HG03432 (cell line): ENCODE results near the gene GBP3.
"Not testable (repeated sequence)": the region's sequence is repeated elsewhere in the genome, so short reads cannot be mapped to it uniquely, and the experiment has no call there.

ENCODE experiments used
- ATAC-seq: cut with Tn5 transposase; IDR thresholded peaks from one replicate; pipeline ENCODE4 v1.9.1; 2021; ENCODE audit warnings: mild to moderate bottlenecking, moderate library complexity; ENCODE audit not compliant: unreplicated experiment

GBP3 gene

DNA sequence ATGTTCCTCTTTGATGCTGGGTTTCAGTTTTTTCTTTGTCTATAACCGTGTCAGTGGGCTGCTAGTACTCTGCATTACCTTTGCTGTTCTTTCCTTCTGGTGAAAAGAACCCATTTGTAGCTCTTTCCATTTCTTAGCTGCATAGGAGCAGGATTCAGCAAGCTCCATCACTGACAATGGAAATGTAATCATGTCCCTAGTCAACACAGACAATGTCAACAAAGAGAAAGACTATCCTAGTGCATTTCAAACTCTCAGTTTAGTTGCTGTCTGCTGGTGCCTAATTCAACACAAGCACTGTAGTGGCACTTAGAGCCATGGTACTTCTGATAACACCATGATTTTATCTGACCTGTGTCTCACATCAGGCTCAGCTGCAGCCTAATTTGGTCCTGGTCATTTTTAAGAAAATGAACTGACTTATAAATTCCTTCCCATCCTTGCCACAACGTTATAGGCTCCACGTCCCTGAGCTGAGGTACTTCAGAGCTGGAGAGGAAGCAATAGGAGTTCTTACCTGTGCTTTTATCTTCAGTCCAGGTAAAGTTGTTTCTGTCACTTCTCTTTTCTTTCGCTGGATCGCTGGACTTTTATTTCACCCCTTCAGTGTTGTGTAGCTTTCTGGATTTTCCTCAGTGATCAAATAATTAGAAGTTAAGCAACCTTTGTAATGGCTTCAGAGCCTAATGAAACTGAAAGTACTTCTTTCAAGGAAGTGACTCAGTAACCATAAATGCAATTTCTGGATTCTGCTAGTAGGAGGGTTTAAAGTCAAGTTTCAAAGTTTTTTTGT is at the start of gene GBP3:
TSS of gene GBP3 (minus strand) at position 700 of the 793 bp plus-strand sequence. CDS start 2,145 bp downstream, outside the sequence.
- ATAC-seq = peak; percentile 88

- no peak for ATAC-seq
These were observed 47.8 kb upstream of the GBP3 start for GRCh38 chr1:89070509-89070908.

DNA sequence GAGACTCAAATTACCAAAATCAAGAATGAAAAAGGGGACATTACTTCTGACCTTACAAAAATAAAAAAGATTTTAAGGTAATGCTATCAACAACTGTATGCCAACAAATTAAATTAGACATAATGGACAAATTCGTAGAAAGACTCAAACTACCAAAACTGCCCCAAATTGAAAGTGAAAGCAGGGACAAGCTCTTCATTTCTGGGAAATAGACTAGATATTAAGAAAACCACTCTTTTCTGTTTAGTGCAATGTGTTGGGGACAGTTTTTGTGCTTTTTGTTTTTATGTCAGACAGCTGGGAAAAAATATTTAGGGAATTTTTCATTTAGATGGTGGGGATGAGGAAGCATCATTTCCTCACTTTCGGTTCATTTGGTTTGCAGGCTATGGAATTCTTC is 47.3 kb upstream of the GBP3 start:
- no peak for ATAC-seq

DNA sequence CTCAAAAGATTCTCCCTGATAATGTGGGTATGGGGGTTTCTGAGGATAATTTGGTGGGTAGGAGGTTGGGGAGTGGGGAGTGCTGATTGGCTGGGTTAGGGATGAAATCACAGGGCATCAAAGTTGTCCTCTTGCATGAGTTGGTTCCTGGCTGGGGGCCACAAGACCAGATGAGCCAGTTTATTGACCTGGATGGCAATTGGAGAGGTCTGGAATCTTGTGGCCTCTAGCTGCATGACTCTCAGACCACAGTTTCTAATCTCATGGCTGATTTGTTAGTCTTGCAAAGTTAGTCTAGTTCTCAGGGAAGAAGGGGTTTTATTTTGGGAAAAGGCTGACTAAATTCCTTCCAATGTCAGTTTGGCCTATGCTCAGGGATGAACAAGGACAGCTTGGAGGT is 45.6 kb upstream of the GBP3 start:
- ATAC-seq = no peak

GRCh38 chr1:89065079-89065868 is 42.6 kb upstream of the GBP3 start, which contains the start of gene GBP1:
TSS of gene GBP1 (minus strand) at chr1:89065208. CDS start at chr1:89063234, 1,974 bp downstream.
- peak; percentile 78 for ATAC-seq

DNA sequence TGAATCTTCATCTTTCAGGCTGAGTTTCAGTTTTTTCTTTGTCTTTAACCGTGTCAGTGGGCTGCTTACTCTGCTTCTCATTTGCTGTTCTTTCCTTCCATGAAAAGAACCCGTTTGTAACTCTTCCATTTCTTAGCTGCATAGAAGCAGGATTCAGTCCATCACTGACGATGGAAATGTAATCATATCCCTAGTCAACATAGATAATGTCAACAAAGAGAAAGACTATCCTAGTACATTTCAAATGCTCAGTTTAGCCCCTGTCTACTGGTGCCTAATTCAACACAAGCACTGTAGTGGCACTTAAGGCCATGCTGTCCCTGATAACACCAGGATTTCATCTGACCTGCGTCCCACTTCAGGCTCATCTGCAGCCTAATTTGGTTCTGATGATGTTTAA is 42.0 kb upstream of the GBP3 start:
- peak; percentile 47 for ATAC-seq

DNA sequence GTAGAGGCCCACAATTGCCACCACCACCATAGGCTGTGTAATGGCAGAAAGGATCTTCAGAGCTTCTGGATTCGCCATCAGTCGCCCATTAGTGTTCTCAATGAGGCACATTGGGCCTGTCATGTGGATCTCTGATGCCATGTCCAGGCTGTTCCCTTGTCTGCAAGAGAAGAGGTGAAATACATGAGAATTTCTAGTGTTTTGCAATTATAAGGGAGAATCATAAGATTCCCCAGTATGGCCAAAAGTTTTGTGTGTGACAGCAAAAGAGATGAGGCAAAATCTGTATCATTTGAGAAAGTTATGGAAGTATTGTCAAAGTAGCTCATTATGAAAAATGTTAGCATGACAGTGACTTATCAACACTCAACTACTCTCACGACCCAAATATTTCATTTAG is 40.4 kb upstream of the GBP3 start:
- no peak for ATAC-seq

- ATAC-seq = no peak
These were observed 37.4 kb upstream of the GBP3 start for GRCh38 chr1:89060091-89060490.

DNA sequence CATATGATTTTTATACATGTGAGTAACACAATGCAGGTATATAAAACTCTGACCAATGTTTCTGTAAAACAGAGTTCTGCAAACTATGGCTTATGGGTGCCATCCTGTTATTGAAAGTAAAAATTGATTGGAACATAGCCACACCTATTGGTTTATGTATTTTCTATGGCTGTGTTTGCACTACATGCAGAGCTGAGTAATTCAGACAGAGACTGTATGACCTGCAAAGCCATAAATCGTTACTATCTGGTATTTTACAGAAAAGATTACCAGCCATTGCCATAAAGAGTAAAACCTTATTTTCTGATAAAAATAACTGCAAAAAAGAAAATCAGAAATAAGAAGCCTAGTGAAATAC is 29.3 kb upstream of the GBP3 start:
- ATAC-seq = no peak

GRCh38 chr1:89051300-89051954 is 28.8 kb upstream of the GBP3 start:
- ATAC-seq = no peak

DNA sequence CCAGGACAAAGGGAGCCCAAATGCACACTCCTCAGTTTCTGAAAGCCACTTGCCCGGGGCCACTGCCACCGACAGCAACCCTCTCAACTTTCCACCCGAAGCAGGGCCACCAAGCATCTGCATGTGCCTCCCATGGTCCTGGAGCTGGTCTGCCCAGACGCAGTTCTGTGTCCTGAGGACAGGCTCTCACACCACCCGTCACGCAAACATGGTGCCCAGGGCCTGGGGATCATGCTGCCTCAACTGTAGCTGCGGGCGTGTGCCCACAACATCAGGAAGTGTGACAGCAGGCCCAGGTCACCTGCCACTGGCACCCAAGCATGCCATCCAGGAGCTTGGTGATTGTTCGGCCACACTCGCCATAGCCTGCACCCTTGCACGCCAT is 28.0 kb upstream of the GBP3 start:
- ATAC-seq = no peak

DNA sequence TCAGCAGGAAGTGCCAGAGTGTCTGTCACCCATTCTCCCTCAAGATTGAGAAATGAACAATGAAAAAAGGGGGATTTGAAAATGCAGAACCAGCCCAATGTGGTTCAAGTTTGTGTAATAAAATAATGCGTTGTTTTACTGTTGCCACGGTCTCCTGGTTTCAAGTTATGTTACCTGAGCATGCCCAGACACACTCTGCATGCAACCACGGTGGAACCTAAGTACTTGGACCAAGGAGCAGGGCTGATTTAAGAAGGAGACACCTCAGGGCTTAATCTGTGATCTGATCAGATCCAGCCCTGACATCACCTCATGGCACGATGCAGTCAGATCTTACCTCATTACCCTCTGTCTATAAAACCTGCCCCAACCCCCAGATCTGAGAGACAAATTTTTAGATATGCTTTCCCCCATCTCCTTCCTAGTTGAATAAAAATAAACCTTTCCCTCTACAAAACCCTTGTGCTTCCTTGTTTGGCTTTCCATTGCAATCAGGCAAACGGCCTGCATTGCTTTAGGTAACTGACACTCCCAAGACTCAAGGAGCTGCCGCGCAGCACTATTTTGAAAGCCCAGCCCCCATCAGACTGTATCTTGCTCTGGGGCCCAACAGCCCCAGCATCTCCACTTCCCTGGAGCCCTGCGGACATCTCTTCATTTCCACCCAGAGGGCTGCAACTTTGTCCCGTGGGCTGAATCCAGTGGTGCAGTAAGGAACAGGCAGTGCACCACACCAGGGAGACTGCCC is 27.4 kb upstream of the GBP3 start:
- not testable (repeated sequence) for ATAC-seq

- not testable (repeated sequence) for ATAC-seq
These were observed 26.5 kb upstream of the GBP3 start for GRCh38 chr1:89049187-89049586.

DNA sequence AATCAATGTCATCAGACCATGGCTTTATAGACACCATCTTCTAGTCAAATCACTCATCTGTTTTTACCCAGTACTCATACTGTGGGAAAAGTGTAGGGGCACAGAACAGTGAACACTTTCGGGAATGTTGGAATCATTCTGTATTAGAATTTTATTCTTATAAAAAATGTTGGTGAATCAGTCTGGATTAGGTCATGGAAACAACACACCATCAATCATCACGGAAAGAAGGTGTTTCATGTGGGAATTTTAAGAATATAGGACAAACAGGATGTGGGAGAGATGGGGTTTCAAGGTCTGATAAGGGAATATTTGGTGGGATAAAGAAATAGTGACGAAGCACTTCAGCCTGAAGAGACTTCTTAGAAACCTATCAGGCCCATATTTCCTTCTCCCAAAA is 25.1 kb upstream of the GBP3 start:
- ATAC-seq = no peak

- ATAC-seq = peak; percentile 78
These were observed 23.9 kb upstream of the GBP3 start for GRCh38 chr1:89046318-89047183.

GRCh38 chr1:89044970-89045721 is 22.5 kb upstream of the GBP3 start:
- ATAC-seq = no peak

DNA sequence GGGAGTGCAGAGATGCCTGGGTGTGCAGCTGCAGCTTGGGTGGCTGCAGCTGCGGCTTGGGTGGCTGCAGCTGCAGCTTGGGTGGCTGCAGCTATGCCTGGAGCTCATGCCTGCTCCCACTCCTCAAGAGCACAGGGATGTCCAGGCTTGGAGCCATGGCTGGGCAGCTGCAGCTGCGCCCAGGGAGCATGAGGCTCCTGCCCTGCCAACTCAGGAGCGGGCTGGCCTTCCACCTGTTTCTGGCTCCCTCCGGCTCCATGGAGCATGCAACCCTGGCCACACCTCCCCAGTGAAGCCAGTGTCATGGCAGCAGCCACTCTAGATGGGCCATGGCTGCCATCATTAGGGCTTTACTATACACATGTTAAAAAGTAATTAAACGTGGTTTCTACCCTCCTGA is 21.3 kb upstream of the GBP3 start:
- no peak for ATAC-seq

DNA sequence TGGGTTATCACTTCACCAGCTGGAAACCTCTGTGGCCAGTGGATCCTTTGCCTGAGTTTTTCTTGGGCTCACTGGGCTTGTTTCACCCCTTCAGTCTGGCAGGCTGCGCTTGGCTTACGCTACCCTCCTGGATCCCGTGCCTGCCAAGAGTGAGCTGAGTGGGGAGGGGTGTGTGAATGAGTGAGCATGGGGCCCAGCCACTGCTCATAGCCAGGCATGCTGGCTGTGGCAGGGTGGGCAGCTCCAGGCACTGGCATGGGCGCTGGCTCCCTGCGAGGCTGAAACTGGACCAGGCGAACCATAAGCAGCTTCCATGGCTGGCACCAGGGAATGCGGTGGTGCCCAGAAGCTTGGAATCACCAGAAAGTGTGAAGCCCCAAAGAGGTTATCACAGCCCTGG is 19.8 kb upstream of the GBP3 start:
- ATAC-seq = no peak

DNA sequence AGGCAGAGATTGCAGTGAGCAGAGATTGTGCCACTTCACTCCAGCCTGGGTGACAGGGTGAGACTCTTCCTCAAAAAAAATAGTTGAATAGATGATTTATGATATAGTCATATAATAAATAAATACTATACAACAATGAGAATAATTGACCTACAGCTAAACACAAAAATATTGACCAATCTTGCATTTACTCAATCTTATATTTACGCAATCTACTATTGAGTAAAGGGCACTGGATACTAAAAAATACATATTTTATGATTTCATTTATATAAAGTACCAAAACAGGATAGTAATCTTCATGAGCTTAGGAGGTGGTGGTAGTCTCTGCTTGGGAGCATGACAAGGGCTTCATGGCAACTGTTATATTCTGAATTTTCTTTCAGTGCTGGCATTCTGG is 19.1 kb upstream of the GBP3 start:
- ATAC-seq = no peak
